Tibial nerve (tissue), 4 donors: ENCODE measurements around the gene SCN5A. TPM values are rescaled to one million over a fixed set of nuclear protein-coding genes. Genes with fewer than 3 reads are reported as not detected.

Experiments
- DNase-seq, 2 donors: peaks; one replicate each; pipeline ENCODE4 v3.0.0-alpha.2; 2019; ENCODE audit warnings: low spot score in 2 of 2
- H3K27ac ChIP-seq, 4 donors: fragments of 200-600 bp; sonication (generic) in 3 of 4; one replicate each; pipeline ENCODE4 v1.5.1; 2017 to 2019; ENCODE audit warnings: mild to moderate bottlenecking in 1 of 4
- H3K27me3 ChIP-seq, 2 donors: fragments of 200-600 bp; sonication (generic) in 1 of 2; one replicate each; pipeline versions ENCODE4 v1.5.1 to v1.6.0; 2017 to 2019
- H3K36me3 ChIP-seq, 3 donors: fragments of 200-600 bp; sonication (generic); one replicate each; pipeline ENCODE4 v1.5.1; 2018 to 2019
- H3K4me1 ChIP-seq, 4 donors: fragments of 200-600 bp; sonication (generic) in 3 of 4; one replicate each; pipeline ENCODE4 v1.5.1; 2017 to 2019
- H3K4me3 ChIP-seq, 4 donors: fragments of 200-600 bp; sonication (generic) in 3 of 4; one replicate each; pipeline ENCODE4 v1.5.1; 2017 to 2019; ENCODE audit warnings: mild to moderate bottlenecking in 1 of 4, moderate library complexity in 1 of 4
- H3K9me3 ChIP-seq, 4 donors: fragments of 200-600 bp; sonication (generic) in 3 of 4; one replicate each; pipeline ENCODE4 v1.5.1; 2017 to 2019
- EP300 ChIP-seq, 2 donors: sonication (generic); formaldehyde crosslinking; IDR thresholded peaks; one replicate each; pipeline ENCODE4 v1.6.1; 2017; ENCODE audit warnings: antibody characterized with exemption in 2 of 2, mild to moderate bottlenecking in 1 of 2
- POLR2A ChIP-seq, 2 donors: fragments of 450-650 bp; IDR thresholded peaks; one replicate each; pipeline ENCODE4 v1.6.1; 2017; ENCODE audit warnings: antibody characterized with exemption in 2 of 2, mild to moderate bottlenecking in 2 of 2, moderate library complexity in 2 of 2
- WGBS, 2 donors: methylation state at CpG; one replicate each; pipeline ENCODE4 v1.1.5; 2018; 5-methylcytosine and 5-hydroxymethylcytosine counted together
- total RNA-seq, 4 donors: library from RNA; depleted of rRNA; stranded (reverse); fragments of >200 nt; gene quantifications; one replicate each; pipeline ENCODE4 v1.1.0, GENCODE V29; 2016
- TF ChIP-seq, protein P1 (sequence below), 5 experiments: fragments of 200-600 bp in 3 of 5; fragments of 450-650 bp in 2 of 5; sonication (generic) in 3 of 5; IDR thresholded peaks; one replicate each; pipeline ENCODE4 v1.5.1; 2016 to 2019; ENCODE audit warnings: antibody characterized with exemption in 5 of 5, mild to moderate bottlenecking in 3 of 5, moderate library complexity in 2 of 5

Gene SCN5A
- total RNA-seq, 4 donors from 2014 or later, result 0.44 to 2.7 (median 1.8) TPM

DNA sequence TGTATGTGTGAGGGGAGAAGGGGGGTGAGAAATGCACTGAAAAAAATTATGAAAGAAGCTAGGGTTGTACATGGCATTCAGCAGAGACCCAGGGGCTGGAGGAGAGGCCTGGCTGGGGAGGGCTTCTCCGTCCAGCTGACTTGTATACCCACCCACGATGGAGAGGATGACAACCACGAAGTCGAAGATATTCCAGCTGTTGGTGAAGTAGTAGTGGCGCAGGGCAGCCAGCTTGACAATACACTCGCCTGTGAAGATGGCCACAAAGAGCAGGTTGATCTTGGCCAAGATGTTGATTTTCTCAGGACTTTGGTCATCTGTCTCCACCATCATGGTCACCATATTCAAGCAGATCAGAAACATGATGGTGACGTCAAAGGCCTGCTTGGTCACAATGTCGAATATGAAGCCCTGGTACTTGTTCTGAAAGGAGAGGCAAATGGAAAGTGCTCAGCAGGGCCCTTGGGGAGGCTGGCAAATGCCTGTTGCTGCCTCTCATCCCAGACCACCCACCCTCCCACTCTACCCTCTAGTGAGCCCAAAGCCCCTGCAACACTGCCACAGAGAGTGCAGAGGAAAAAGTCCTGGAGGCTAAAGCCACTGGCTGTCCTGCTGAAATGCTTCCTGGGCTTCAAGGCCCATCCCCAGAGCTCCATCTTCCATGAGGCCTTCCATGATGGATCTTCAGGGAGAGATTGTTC lies 95.2 kb downstream of the SCN5A start:
- TF ChIP-seq, protein P1, sequence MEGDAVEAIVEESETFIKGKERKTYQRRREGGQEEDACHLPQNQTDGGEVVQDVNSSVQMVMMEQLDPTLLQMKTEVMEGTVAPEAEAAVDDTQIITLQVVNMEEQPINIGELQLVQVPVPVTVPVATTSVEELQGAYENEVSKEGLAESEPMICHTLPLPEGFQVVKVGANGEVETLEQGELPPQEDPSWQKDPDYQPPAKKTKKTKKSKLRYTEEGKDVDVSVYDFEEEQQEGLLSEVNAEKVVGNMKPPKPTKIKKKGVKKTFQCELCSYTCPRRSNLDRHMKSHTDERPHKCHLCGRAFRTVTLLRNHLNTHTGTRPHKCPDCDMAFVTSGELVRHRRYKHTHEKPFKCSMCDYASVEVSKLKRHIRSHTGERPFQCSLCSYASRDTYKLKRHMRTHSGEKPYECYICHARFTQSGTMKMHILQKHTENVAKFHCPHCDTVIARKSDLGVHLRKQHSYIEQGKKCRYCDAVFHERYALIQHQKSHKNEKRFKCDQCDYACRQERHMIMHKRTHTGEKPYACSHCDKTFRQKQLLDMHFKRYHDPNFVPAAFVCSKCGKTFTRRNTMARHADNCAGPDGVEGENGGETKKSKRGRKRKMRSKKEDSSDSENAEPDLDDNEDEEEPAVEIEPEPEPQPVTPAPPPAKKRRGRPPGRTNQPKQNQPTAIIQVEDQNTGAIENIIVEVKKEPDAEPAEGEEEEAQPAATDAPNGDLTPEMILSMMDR (IDR thresholded peaks at IDR 0.05), result no peak
- TF ChIP-seq POLR2A (IDR thresholded peaks at IDR 0.05) (no peak), EP300 (IDR thresholded peaks at IDR 0.05) (no peak)
- peaks cover 0 to 64% (median 0%) of the 10 kb centered on the region in 3 donors for H3K36me3 ChIP-seq
- DNase-seq, result no peak
- no peak overlapping the region for H3K27ac ChIP-seq
- peaks cover 0 to 4% (median 0%) of the 10 kb centered on the region in 4 donors for H3K4me1 ChIP-seq
- no peak overlapping the region for H3K4me3 ChIP-seq
- peaks cover 0 to 13% (median 0%) of the 10 kb centered on the region in 4 donors for H3K9me3 ChIP-seq
- 93 to 95% methylated on average over 8 of the region's 8 CpGs for WGBS, 2 donors
- no peaks in the 10 kb centered on the region for H3K27me3 ChIP-seq

DNA sequence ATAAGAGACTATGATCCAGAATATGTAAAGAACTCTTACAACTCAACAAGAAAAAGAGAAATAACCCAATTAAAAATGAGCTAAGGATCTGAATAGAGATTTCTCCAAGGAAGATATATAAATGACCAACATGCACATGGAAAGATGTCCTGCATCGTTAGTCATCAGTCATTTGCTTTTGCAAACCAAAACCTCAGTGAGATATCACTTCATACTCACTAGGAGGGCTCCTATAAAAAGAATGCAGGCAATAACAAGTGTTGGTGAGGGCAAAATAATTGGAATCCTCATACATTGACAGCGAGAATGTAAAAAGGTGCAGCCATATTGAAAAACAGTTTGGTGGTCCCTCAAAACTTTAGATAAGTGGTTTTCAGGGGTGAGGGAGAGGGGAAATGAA lies 96.4 kb downstream of the SCN5A start:
- Histone ChIP-seq H3K27ac (no peak overlapping the region), H3K9me3 (peaks cover 0 to 13% (median 0%) of the 10 kb centered on the region in 4 donors), H3K36me3 (peaks cover 0 to 69% (median 0%) of the 10 kb centered on the region in 3 donors), H3K27me3 (no peaks in the 10 kb centered on the region), H3K4me3 (no peak overlapping the region), H3K4me1 (no peaks in the 10 kb centered on the region)
- WGBS, 2 donors, result 92 to 97% methylated on average over 2 of the region's 2 CpGs
- DNase-seq, result no peak
- TF ChIP-seq POLR2A (IDR thresholded peaks at IDR 0.05) (no peak), EP300 (IDR thresholded peaks at IDR 0.05) (no peak)
- TF ChIP-seq, protein P1 (IDR thresholded peaks at IDR 0.05), result no peak

DNA sequence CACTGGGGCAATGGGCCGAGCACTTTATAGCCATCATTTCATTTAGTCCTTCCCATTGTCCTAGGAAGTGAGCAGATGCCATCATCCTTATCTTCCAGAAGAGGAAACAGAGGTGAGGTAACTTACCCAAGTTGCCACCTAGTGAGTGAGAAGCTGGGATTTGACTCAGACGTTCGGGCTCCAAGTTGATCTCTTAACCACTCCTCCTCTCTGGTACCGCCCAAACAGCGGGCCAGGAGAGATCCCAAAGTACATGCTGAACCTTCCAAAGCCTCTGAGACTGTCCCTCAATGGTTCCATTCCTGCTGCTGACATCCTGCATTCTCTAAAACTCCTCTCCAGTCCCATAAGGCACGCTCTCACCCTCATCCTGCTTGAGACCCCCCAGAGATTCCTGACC lies 97.1 kb downstream of the SCN5A start:
- 67 to 71% methylated on average over 6 of the region's 6 CpGs for WGBS, 2 donors
- Histone ChIP-seq H3K9me3 (peaks cover 0 to 13% (median 0%) of the 10 kb centered on the region in 4 donors), H3K4me1 (no peaks in the 10 kb centered on the region), H3K4me3 (no peak overlapping the region), H3K27ac (no peak overlapping the region), H3K27me3 (no peaks in the 10 kb centered on the region), H3K36me3 (peaks cover 0 to 69% (median 0%) of the 10 kb centered on the region in 3 donors)
- DNase-seq, result no peak
- TF ChIP-seq POLR2A (IDR thresholded peaks at IDR 0.05) (no peak), EP300 (IDR thresholded peaks at IDR 0.05) (no peak)
- TF ChIP-seq, protein P1 (IDR thresholded peaks at IDR 0.05), result no peak

DNA sequence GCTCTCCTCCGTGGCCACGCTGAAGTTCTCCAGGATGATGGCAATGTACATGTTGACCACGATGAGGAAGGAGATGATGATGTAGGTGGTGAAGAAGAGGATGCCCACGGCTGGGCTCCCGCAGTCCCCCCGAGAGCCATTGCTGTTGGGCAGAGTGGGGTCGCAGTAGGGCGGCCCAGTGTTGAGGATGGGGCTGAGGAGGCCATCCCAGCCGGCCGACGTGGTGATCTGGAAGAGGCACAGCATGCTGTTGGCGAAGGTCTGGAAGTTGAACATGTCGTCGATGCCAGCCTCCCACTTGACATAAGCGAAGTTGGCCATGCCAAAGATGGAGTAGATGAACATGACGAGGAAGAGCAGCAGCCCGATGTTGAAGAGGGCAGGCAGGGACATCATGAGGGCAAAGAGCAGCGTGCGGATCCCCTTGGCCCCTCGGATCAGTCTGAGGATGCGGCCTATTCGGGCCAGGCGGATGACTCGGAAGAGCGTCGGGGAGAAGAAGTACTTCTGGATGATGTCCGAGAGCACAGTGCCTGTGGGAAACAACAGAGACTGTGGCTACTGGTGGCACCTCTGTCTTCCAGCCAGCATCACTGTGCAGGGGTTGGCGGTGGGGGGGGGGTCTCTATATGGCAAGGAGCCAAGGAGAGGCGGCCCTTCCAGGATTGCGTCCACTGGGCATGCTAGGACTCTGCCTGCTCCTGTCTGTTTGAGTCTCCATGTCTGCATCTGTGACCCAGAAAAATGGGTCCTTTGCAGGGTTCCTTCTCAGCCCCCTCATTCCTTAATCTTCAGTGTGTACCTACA lies 98.3 kb downstream of the SCN5A start:
- Histone ChIP-seq H3K36me3 (peaks cover 0 to 68% (median 0%) of the 10 kb centered on the region in 3 donors), H3K4me1 (no peaks in the 10 kb centered on the region), H3K9me3 (peaks cover 0 to 13% (median 0%) of the 10 kb centered on the region in 4 donors), H3K4me3 (no peak overlapping the region), H3K27ac (no peak overlapping the region), H3K27me3 (no peaks in the 10 kb centered on the region)
- no peak for DNase-seq
- WGBS, 2 donors, result 95 to 97% methylated on average over 29 to 30 of the region's 30 CpGs
- TF ChIP-seq POLR2A (IDR thresholded peaks at IDR 0.05) (no peak), EP300 (IDR thresholded peaks at IDR 0.05) (no peak)
- TF ChIP-seq, protein P1 (IDR thresholded peaks at IDR 0.05), result no peak
